H9 (cell line): ENCODE results near the gene RNF225. TPM values are rescaled to one million over a fixed set of nuclear protein-coding genes. Genes with fewer than 3 reads are reported as not detected.

Experiments
- DNase-seq: peaks from one replicate; pipeline ENCODE4 v3.0.0-alpha.2; 2017
- H2AFZ ChIP-seq: one replicate; pipeline ENCODE4 v1.6.1; 2013; ENCODE audit warnings: mild to moderate bottlenecking, low read length, control low read depth, moderate library complexity
- H2AK5ac ChIP-seq: 2 replicates; pipeline ENCODE4 v1.6.1; 2013; ENCODE audit warnings: low read length, control low read depth, mixed read lengths; ENCODE audit not compliant: insufficient read length
- H2BK120ac ChIP-seq: one replicate; pipeline ENCODE4 v1.6.1; 2013; ENCODE audit warnings: low read depth, mild to moderate bottlenecking, low read length, control low read depth, inconsistent platforms; ENCODE audit not compliant: poor library complexity, severe bottlenecking
- H2BK12ac ChIP-seq: 2 replicates; pipeline ENCODE4 v1.6.1; 2013; ENCODE audit warnings: low read length, control low read depth, mixed read lengths, low read depth; ENCODE audit not compliant: insufficient read length
- H2BK15ac ChIP-seq: 2 replicates; pipeline ENCODE4 v1.6.1; 2013; ENCODE audit warnings: low read depth, low read length, control low read depth
- H2BK20ac ChIP-seq: one replicate; pipeline ENCODE4 v1.6.1; 2013; ENCODE audit warnings: low read depth, mild to moderate bottlenecking, low read length, control low read depth, inconsistent platforms; ENCODE audit not compliant: poor library complexity, severe bottlenecking
- H2BK5ac ChIP-seq: 2 replicates; pipeline ENCODE4 v1.6.1; 2013; ENCODE audit warnings: low read length, control low read depth, mixed read lengths; ENCODE audit not compliant: insufficient read length
- H3K14ac ChIP-seq: 2 replicates; pipeline ENCODE4 v1.6.1; 2013; ENCODE audit warnings: low read length, control low read depth; ENCODE audit not compliant: insufficient read depth
- H3K18ac ChIP-seq: 2 replicates; pipeline ENCODE4 v1.6.1; 2013; ENCODE audit warnings: low read depth, mild to moderate bottlenecking, mixed read lengths, low read length, control low read depth; ENCODE audit not compliant: insufficient read length
- H3K23ac ChIP-seq: 2 replicates; pipeline ENCODE4 v1.6.1; 2013; ENCODE audit warnings: low read length, control low read depth, mixed read lengths, low read depth; ENCODE audit not compliant: insufficient read length
- H3K23me2 ChIP-seq: 2 replicates; pipeline ENCODE4 v1.6.1; 2013; ENCODE audit warnings: low read depth, mild to moderate bottlenecking, mixed read lengths, low read length, control low read depth; ENCODE audit not compliant: insufficient read length, poor library complexity, severe bottlenecking
- H3K27ac ChIP-seq: 2 replicates; pipeline ENCODE4 v1.5.1; 2013; ENCODE audit warnings: low read length, control low read depth, mixed read lengths, low read depth; ENCODE audit not compliant: insufficient read length
- H3K27me3 ChIP-seq: 2 replicates; pipeline ENCODE4 v1.6.1; 2013; ENCODE audit warnings: low read length, control low read depth, inconsistent platforms; ENCODE audit not compliant: insufficient read depth
- H3K4ac ChIP-seq: 2 replicates; pipeline ENCODE4 v1.6.1; 2013; ENCODE audit warnings: low read depth, mild to moderate bottlenecking, control low read depth, inconsistent platforms, low read length, moderate library complexity
- H3K4me1 ChIP-seq: 2 replicates; pipeline ENCODE4 v1.6.1; 2013; ENCODE audit warnings: low read length, control low read depth, inconsistent platforms; ENCODE audit not compliant: insufficient read depth
- H3K4me2 ChIP-seq: 2 replicates; pipeline ENCODE4 v1.6.1; 2013; ENCODE audit warnings: low read length, control low read depth, mixed read lengths; ENCODE audit not compliant: insufficient read length, insufficient read depth
- H3K56ac ChIP-seq: 2 replicates; pipeline ENCODE4 v1.6.1; 2013; ENCODE audit warnings: low read depth, mild to moderate bottlenecking, mixed read lengths, low read length, control low read depth; ENCODE audit not compliant: insufficient read length
- H3K79me1 ChIP-seq: 2 replicates; pipeline ENCODE4 v1.6.1; 2013; ENCODE audit warnings: low read depth, mild to moderate bottlenecking, moderate library complexity, low read length, control low read depth, inconsistent platforms; ENCODE audit not compliant: insufficient read depth, poor library complexity, severe bottlenecking
- H3K79me2 ChIP-seq: 2 replicates; pipeline ENCODE4 v1.6.1; 2013; ENCODE audit warnings: low read length, control low read depth, inconsistent platforms; ENCODE audit not compliant: insufficient read depth
- H3K9ac ChIP-seq: 2 replicates; pipeline ENCODE4 v1.6.1; 2013; ENCODE audit warnings: low read length, control low read depth, mixed read lengths; ENCODE audit not compliant: insufficient read length; ENCODE audit errors: extremely low read depth
- H3K9me3 ChIP-seq: one replicate; pipeline ENCODE4 v1.6.1; 2013; ENCODE audit warnings: low read depth, low read length, inconsistent platforms; ENCODE audit not compliant: control insufficient read depth
- H3T11ph ChIP-seq: one replicate; pipeline ENCODE4 v1.6.1; 2013; ENCODE audit warnings: mild to moderate bottlenecking, low read length, control low read depth, inconsistent platforms
- H4K20me1 ChIP-seq: one replicate; pipeline ENCODE4 v1.6.1; 2013; ENCODE audit not compliant: control insufficient read depth, insufficient read length, insufficient read depth
- H4K5ac ChIP-seq: 2 replicates; pipeline ENCODE4 v1.6.1; 2013; ENCODE audit warnings: low read depth, mild to moderate bottlenecking, mixed read lengths, low read length, control low read depth; ENCODE audit not compliant: insufficient read length
- H4K8ac ChIP-seq: replicated peaks from 2 replicates; pipeline ENCODE4 v1.6.1; 2013; ENCODE audit warnings: low read length, control low read depth, mixed read lengths, low read depth; ENCODE audit not compliant: insufficient read length
- H4K91ac ChIP-seq: 2 replicates; pipeline ENCODE4 v1.6.1; 2013; ENCODE audit warnings: low read depth, mild to moderate bottlenecking, moderate library complexity, mixed read lengths, low read length, control low read depth; ENCODE audit not compliant: insufficient read length
- H3K27ac Mint-ChIP-seq, 3 experiments: 2 replicates in 2 of 3; 3 replicates in 1 of 3; pipeline ENCODE4 v1.8.0; 2020 to 2021; ENCODE audit warnings: mixed read lengths in 3 of 3, mild to moderate bottlenecking in 1 of 3, moderate library complexity in 1 of 3
- H3K27me3 Mint-ChIP-seq: 2 replicates; pipeline ENCODE4 v1.8.0; 2021; ENCODE audit warnings: low read depth, mild to moderate bottlenecking, moderate library complexity, mixed read lengths
- H3K36me3 Mint-ChIP-seq, 3 experiments: 2 replicates in 2 of 3; 3 replicates in 1 of 3; pipeline ENCODE4 v1.8.0; 2020 to 2021; ENCODE audit warnings: low read depth in 3 of 3, mixed read lengths in 3 of 3; ENCODE audit not compliant: insufficient read depth in 1 of 3
- H3K4me1 Mint-ChIP-seq, 2 experiments: 2 replicates each; pipeline ENCODE4 v1.8.0; 2020; ENCODE audit warnings: mixed read lengths in 2 of 2
- H3K4me3 Mint-ChIP-seq, 2 experiments: 2 replicates in 1 of 2; 3 replicates in 1 of 2; pipeline ENCODE4 v1.8.0; 2020 to 2021; ENCODE audit warnings: mild to moderate bottlenecking in 2 of 2, mixed read lengths in 2 of 2, moderate library complexity in 1 of 2
- H3K9me3 Mint-ChIP-seq, 2 experiments: 2 replicates in 1 of 2; 3 replicates in 1 of 2; pipeline ENCODE4 v1.8.0; 2020; ENCODE audit warnings: mild to moderate bottlenecking in 2 of 2, mixed read lengths in 2 of 2, moderate library complexity in 1 of 2
- WGBS: extraction: QIAGEN DNeasy Blood & Tissue Kit; methylation state at CpG from one replicate; pipeline ENCODE4 v1.1.7; 2013; ENCODE audit warnings: missing lambda C conversion rate, low lambda C conversion rate, mixed read lengths; ENCODE audit not compliant: insufficient read length; ENCODE audit errors: extremely low coverage; 5-methylcytosine and 5-hydroxymethylcytosine counted together
- total RNA-seq: library from RNA; stranded (reverse); gene quantifications from 2 replicates; pipeline ENCODE4 v1.2.1, GENCODE V29; 2021
- TF ChIP-seq, protein P1 (sequence below): fragments of 200-600 bp; sonication (generic); conservative IDR thresholded peaks from 3 replicates; pipeline ENCODE4 v1.8.0; 2021; ENCODE audit warnings: antibody characterized with exemption, mild to moderate bottlenecking

The RNF225 gene
- total RNA-seq, 1 experiment from 2014 or later: 2.1 TPM

DNA sequence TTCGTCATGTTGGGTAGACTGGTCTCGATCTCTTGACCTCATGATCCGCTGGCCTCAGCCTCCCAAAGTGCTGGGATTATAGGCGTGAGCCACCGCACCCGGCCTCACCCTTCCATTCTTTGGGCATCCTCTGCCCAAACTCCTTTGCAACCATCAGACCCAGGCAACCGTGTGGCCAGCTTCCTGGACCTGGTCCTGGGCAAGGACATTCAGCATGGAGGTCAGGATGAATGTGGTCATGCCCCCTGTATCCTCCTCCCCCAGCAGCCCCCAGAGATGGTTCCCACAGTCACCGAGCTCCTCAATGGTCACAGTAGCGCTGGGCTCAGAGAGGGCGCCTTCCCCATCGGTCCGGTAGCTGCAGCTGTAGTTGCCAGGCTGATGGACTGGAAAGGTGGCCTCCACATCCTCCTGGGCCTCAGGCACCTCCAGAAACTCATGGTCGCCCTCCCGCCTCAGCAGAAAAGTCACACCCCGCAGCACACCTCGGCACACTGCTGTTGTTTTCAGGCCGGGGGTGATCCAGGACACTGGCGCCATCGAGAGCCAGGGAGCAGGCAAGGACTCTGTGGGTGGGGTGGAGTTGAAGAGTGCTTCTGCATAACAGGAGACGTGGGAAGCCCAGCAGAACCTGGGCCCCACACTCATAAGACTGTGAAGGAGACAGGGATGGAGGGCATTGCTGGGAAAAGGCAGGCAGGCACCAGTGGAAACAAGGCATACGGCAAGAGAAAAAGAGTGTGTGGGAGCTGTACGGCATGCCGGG is 43.3 kb upstream of the RNF225 start:
- no peak overlapping the region for H3K4ac ChIP-seq
- H4K20me1 ChIP-seq: no peaks in the 10 kb centered on the region
- H2AFZ ChIP-seq: no peak overlapping the region
- no peak overlapping the region for H3K56ac ChIP-seq
- no peak overlapping the region for H3T11ph ChIP-seq
- no peak overlapping the region for H3K14ac ChIP-seq
- H4K91ac ChIP-seq: no peak overlapping the region
- H3K9me3 ChIP-seq: no peaks in the 10 kb centered on the region
- H4K8ac ChIP-seq: no peak overlapping the region
- no peak overlapping the region for H2BK12ac ChIP-seq
- Mint-ChIP-seq H3K4me3 (peak overlapping the region in 1 of 2 experiments; percentile 60; a peak in 1 of 5 replicates), H3K36me3 (peaks cover 0 to 4% (median 2%) of the 10 kb centered on the region in 3 experiments; a peak in 4 of 7 replicates), H3K4me1 (0 out of 4 replicates have a peak, but pooled peaks cover 0 to 2% of the 10 kb centered on the region in 2 experiments), H3K27me3 (no peaks in the 10 kb centered on the region), H3K27ac (peak overlapping the region in 1 of 3 experiments; percentile 29; a peak in 1 of 7 replicates), H3K9me3 (no peaks in the 10 kb centered on the region)
- no CpG with 5 or more reads among the region's 23 CpGs for WGBS
- no peak overlapping the region for H2BK15ac ChIP-seq
- H3K4me2 ChIP-seq: no peak overlapping the region
- no peak for DNase-seq
- H2BK20ac ChIP-seq: no peak overlapping the region
- TF ChIP-seq, protein P1, sequence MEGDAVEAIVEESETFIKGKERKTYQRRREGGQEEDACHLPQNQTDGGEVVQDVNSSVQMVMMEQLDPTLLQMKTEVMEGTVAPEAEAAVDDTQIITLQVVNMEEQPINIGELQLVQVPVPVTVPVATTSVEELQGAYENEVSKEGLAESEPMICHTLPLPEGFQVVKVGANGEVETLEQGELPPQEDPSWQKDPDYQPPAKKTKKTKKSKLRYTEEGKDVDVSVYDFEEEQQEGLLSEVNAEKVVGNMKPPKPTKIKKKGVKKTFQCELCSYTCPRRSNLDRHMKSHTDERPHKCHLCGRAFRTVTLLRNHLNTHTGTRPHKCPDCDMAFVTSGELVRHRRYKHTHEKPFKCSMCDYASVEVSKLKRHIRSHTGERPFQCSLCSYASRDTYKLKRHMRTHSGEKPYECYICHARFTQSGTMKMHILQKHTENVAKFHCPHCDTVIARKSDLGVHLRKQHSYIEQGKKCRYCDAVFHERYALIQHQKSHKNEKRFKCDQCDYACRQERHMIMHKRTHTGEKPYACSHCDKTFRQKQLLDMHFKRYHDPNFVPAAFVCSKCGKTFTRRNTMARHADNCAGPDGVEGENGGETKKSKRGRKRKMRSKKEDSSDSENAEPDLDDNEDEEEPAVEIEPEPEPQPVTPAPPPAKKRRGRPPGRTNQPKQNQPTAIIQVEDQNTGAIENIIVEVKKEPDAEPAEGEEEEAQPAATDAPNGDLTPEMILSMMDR: no peak
- H2AK5ac ChIP-seq: no peak overlapping the region
- no peak overlapping the region for H3K23ac ChIP-seq
- H3K79me2 ChIP-seq: no peaks in the 10 kb centered on the region
- H2BK120ac ChIP-seq: no peak overlapping the region
- no peaks in the 10 kb centered on the region for H3K27me3 ChIP-seq
- H3K23me2 ChIP-seq: peaks cover 5% of the 10 kb centered on the region
- no peak overlapping the region for H3K18ac ChIP-seq
- H3K4me1 ChIP-seq: no peaks in the 10 kb centered on the region
- H2BK5ac ChIP-seq: no peak overlapping the region
- H3K9ac ChIP-seq: no peak overlapping the region
- H3K79me1 ChIP-seq: no peaks in the 10 kb centered on the region
- no peak overlapping the region for H4K5ac ChIP-seq
- H3K27ac ChIP-seq: no peak overlapping the region
